ENCODE results near the gene PICK1.

GRCh38 chr22:38071421-38072321, 14.5 kb downstream of the PICK1 start:
- TF ChIP-seq NFIC (IDR thresholded peaks at IDR 0.05) (no peak), TEAD4 (IDR thresholded peaks at IDR 0.05) (no peak)
